ENCODE data around the gene ADGRL1. TPM values are rescaled to one million over a fixed set of nuclear protein-coding genes. Genes with fewer than 3 reads are reported as not detected.
"Not testable (repeated sequence)": the region's sequence is repeated elsewhere in the genome, so short reads cannot be mapped to it uniquely, and the experiment has no call there.

The ADGRL1 gene
- total RNA-seq, 1 donor from 2014 or later: 3.3 TPM

DNA sequence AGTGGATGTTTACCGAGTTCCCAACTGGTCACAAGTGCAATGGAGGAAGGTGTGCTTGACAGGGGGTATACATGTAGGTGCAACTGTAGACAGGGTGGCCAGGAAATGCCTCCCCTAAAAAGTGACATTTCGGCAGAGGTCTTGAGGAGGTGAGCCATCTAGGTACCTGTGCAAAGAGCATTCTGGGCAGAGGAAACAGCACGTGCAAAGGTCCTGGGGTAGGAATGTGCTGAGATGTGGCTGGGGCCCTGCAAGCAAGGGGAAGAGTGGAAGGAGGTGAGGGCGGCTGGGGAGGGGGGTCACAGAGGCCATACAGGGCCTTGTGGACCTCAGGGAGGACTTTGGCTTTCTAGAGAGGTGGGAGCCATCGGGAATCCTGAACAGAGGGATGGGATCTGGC lies 8.1 kb downstream of the ADGRL1 start:
- TF ChIP-seq, protein P1, sequence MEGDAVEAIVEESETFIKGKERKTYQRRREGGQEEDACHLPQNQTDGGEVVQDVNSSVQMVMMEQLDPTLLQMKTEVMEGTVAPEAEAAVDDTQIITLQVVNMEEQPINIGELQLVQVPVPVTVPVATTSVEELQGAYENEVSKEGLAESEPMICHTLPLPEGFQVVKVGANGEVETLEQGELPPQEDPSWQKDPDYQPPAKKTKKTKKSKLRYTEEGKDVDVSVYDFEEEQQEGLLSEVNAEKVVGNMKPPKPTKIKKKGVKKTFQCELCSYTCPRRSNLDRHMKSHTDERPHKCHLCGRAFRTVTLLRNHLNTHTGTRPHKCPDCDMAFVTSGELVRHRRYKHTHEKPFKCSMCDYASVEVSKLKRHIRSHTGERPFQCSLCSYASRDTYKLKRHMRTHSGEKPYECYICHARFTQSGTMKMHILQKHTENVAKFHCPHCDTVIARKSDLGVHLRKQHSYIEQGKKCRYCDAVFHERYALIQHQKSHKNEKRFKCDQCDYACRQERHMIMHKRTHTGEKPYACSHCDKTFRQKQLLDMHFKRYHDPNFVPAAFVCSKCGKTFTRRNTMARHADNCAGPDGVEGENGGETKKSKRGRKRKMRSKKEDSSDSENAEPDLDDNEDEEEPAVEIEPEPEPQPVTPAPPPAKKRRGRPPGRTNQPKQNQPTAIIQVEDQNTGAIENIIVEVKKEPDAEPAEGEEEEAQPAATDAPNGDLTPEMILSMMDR (conservative IDR thresholded peaks at IDR 0.05; ENCODE audit: low read depth, low read length): no peak
- H3K4me3 ChIP-seq (ENCODE audit: low read depth, low read length): no peak overlapping the region
- DNase-seq (ENCODE audit: low read depth): no peak

DNA sequence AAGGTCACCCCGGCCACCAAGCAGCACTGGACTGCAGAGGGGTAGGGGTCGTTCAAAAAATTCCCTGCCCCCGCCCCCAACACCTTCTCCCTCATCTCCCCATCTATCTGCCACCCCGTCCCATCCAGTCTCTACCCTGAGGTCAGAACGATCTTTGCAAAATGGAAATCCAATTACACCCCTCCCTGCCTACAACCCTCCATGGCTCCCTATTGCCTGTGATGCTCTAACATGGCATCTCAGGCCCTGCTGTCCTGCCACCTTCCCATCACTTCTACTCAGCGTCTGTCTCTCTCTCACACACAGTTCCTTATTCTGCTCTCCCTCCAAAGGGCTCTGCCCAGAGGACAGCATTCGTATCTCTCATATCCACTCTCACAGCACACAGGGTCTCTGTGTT lies 8.7 kb downstream of the ADGRL1 start:
- not testable (repeated sequence) for H3K4me3 ChIP-seq (ENCODE audit: low read depth, low read length); DNase-seq (ENCODE audit: low read depth)

DNA sequence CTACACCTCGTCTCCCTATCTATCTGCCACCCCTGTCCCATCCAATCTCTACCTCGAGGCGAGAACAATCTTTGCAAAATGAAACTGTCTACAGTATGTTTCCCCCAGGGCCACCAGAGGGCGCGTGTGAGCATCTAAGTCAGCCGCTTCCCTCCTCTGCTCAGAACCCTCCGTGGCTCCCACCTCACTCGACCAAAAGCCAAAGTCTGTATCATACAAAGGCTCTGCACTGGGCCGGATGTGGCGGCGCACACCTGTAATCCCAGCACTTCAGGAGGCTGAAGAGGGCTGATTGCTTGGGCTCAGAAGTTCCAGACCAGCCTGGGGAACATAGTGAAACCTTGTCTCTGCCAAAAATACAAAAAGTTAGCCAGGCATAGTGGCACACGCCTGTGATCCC lies 9.9 kb downstream of the ADGRL1 start:
- DNase-seq (ENCODE audit: low read depth); H3K4me3 ChIP-seq (ENCODE audit: low read depth, low read length): not testable (repeated sequence)
- TF ChIP-seq, protein P1 (conservative IDR thresholded peaks at IDR 0.05; ENCODE audit: low read depth, low read length): peak; percentile 66

DNA sequence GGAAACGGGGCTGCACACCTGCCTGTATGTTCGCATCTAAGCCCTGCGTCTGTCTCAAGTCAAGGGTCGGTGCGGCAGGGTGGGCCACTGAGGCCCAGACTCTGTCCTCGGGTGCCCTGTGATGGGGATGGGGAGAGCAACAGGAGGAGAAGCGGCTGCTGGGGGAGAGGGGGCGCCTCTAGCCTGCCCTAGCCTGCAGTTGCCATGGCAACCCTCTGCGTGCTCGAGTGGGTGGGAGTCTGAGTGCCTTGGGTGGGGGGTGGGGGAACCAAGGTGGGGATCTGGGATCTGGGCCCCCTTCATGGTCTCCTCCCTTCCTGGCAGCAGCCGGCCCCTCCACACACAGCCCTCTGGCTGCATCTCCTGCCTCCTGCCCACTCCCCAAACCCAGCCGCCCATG lies 10.8 kb downstream of the ADGRL1 start:
- H3K4me3 ChIP-seq (ENCODE audit: low read depth, low read length); DNase-seq (ENCODE audit: low read depth): not testable (repeated sequence)

DNA sequence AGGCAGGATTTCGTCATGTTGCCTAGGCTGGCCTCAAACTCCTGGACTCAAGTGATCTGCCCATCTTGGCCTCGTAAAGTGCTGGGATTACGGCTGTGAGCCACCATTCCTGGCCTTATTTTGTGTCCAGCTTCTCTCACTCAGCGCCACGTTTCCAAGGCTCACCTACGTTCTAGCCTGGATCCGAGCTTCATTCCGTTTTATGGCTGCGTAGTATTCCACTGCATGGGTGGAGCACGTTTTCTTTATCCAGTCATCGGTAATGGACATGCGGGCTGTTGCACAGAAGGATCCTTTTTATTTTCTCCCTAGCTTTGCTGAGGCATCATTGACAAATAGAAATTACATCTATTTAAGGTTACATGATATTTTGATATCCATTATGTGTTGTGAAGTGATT lies 16.6 kb downstream of the ADGRL1 start:
- no peak overlapping the region for H3K4me3 ChIP-seq (ENCODE audit: low read depth, low read length)
- TF ChIP-seq, protein P1 (conservative IDR thresholded peaks at IDR 0.05; ENCODE audit: low read depth, low read length): no peak
- DNase-seq (ENCODE audit: low read depth): no peak

DNA sequence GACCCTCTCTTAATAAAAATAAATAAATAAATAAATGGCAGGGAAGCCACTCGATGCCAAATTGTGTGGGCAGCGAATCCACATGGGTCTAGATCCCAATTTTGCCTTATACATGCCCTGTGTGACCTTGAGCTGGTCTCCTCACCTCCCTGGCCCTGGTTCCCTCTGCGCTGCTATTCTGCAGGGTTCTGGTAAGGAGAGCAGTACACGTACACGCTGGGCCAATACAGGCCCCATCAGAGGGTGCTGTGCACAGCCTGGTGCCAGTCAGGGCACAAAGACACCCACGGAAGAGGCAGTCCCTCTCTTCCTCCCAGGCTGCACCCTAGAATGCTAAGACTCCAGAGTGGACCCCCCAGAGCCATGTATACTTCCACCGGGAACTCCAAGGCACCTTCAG lies 17.9 kb downstream of the ADGRL1 start:
- not testable (repeated sequence) for DNase-seq (ENCODE audit: low read depth); H3K4me3 ChIP-seq (ENCODE audit: low read depth, low read length)

DNA sequence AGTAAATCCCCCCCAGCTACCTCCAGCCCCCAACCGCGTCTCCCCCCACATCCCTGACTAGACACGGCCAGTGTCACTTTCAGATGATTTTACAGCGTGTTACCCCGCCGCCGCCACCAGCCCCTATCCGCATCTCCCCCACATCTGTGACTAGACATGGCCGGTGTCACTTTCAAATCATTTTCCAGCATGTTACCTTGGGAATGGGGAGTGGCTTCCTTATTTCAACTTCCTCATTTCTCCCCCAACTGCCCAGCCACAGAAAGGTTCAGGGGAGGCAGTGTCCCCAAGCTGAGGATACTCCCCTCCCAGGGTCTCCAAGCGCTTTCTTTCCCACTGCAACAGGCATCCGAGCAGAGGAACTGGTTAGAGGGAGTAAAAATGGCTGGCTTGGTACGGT lies 18.4 kb downstream of the ADGRL1 start:
- no peak overlapping the region for H3K4me3 ChIP-seq (ENCODE audit: low read depth, low read length)
- no peak for DNase-seq (ENCODE audit: low read depth)
- TF ChIP-seq, protein P1 (conservative IDR thresholded peaks at IDR 0.05; ENCODE audit: low read depth, low read length): no peak

DNA sequence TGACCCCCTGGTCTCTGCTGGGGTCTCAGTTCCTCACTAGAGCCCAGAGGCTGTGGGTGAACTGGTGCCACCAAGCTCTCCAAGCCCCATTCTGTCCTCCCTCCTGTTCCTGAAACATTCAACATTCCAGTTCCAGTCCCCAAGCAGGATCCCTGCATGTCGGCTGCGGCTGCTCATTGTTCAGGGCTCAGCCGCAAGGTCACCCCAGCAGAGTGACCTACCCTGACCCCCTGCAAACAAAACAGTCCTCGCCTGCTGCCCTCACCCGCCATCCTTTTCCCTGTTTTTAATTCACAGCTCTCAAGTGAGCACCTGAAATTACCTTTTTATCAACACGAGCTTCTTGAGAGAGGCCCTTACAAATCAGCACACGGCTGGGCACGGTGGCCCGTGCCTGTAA lies 19.3 kb downstream of the ADGRL1 start:
- DNase-seq (ENCODE audit: low read depth); H3K4me3 ChIP-seq (ENCODE audit: low read depth, low read length): not testable (repeated sequence)

DNA sequence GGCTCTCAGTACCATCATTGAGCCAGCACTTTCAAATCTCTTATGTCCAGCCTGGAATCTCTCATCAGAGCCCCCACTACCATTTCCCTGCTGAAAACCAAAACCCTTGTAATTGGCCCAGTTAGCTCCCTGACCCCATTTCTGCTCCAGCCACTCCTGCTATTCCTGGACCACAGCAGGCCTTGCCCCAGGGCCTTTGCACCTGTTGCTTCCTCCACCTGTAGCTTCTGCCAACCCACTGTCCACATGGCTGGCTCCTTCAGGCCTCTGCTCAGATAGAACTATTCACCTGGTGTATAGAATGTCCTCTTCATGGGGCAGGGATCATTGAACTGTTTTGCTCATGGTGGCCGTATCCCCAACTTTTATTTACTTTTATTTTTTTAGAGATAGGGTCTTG lies 20.3 kb downstream of the ADGRL1 start:
- not testable (repeated sequence) for DNase-seq (ENCODE audit: low read depth)

DNA sequence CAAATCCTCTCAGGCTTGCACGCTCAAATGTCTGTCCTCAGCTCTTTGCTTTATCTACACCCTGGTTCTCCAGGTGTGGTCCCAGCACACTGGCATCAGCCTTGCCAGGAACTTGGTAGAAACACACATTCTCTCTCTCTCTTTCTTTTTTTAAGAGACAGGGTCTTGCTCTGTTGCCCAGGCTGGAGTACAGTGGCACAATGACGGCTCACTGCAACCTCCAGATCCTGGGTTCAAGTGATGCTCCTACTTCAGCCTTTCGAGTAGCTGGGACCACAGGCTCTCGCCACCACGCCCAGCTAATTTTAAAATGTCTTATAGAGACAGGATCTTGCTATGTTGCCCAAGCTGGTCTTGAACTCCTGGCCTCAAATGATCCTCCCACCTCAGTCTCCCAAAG lies 20.8 kb downstream of the ADGRL1 start:
- no peak overlapping the region for H3K4me3 ChIP-seq (ENCODE audit: low read depth, low read length)
- TF ChIP-seq, protein P1 (conservative IDR thresholded peaks at IDR 0.05; ENCODE audit: low read depth, low read length): no peak
- no peak for DNase-seq (ENCODE audit: low read depth)

More for the DNA sequence above, 20.3 kb downstream of the ADGRL1 start:
- H3K4me3 ChIP-seq (ENCODE audit: low read depth, low read length): not testable (repeated sequence)
